ENCODE measurements around the gene RNPEPL1.
A peak's percentile ranks its signal among the peaks of the same experiment; 100 is the strongest.
"Not testable (repeated sequence)": the region's sequence is repeated elsewhere in the genome, so short reads cannot be mapped to it uniquely, and the experiment has no call there.

RNPEPL1 gene

GRCh38 chr2:240559286-240559685, 9.0 kb upstream of the RNPEPL1 start:
- H3K4me1 ChIP-seq (ENCODE audit: control insufficient read depth, insufficient read depth, low read length): peaks cover 14% of the 10 kb centered on the region; the same call in 1 of the 2 replicates
- no peak overlapping the region for H3K27ac ChIP-seq (ENCODE audit: low read depth, low read length)
- H3K9ac ChIP-seq (ENCODE audit: low read depth, low read length): no peak overlapping the region
- no peaks in the 10 kb centered on the region for H3K36me3 ChIP-seq (ENCODE audit: control insufficient read depth, insufficient read depth, low read length)
- H3K9me3 ChIP-seq (ENCODE audit: control insufficient read depth, insufficient read depth, low read length): no peaks in the 10 kb centered on the region
- H3K27me3 ChIP-seq (ENCODE audit: control insufficient read depth, insufficient read depth, low read length): peaks cover 26% of the 10 kb centered on the region
- H3K4me3 ChIP-seq (ENCODE audit: low read depth, low read length): no peak overlapping the region

DNA sequence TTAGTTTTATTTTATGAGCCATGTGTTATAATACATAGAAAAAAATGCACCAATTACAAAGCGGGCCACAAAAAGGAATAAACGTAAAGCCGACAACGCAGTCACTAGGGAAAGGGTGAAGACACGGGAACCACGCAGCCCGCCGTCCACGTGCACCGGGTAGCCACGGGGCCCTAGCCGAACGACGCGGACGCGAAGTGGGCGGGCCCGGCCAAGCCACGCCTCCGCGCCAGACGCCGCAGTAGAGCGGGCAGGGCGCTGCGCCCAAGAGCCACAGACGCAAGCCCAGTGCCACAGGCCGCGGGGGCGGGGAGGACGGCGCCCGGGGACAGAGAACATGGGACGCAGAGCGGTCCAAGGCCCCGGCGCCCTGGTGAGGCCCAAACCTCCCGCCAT, 8.2 kb upstream of the RNPEPL1 start, which contains the start of gene DUSP28:
DUSP28 (plus strand) TSS at position 274 of the 396 bp plus-strand sequence. CDS start 328 bp downstream, outside the sequence.
- H3K9ac ChIP-seq (ENCODE audit: low read depth, low read length): peak within 1 kb of the TSS; percentile 80
- peaks cover 14% of the 10 kb centered on the region; the same call in 1 of the 2 replicates for H3K4me1 ChIP-seq (ENCODE audit: control insufficient read depth, insufficient read depth, low read length)
- H3K27me3 ChIP-seq (ENCODE audit: control insufficient read depth, insufficient read depth, low read length): peaks cover 26% of the 10 kb centered on the region
- peak within 1 kb of the TSS; percentile 81 for H3K4me3 ChIP-seq (ENCODE audit: low read depth, low read length)
- no peaks in the 10 kb centered on the region for H3K9me3 ChIP-seq (ENCODE audit: control insufficient read depth, insufficient read depth, low read length)
- H3K27ac ChIP-seq (ENCODE audit: low read depth, low read length): peak within 1 kb of the TSS; percentile 84
- no peaks in the 10 kb centered on the region for H3K36me3 ChIP-seq (ENCODE audit: control insufficient read depth, insufficient read depth, low read length)

GRCh38 chr2:240560480-240561324, 7.6 kb upstream of the RNPEPL1 start:
- Histone ChIP-seq H3K4me1 (ENCODE audit: control insufficient read depth, insufficient read depth, low read length) (peaks cover 14% of the 10 kb centered on the region; the same call in 1 of the 2 replicates), H3K36me3 (ENCODE audit: control insufficient read depth, insufficient read depth, low read length) (no peaks in the 10 kb centered on the region), H3K27ac (ENCODE audit: low read depth, low read length) (peak overlapping the region; percentile 84), H3K27me3 (ENCODE audit: control insufficient read depth, insufficient read depth, low read length) (peaks cover 26% of the 10 kb centered on the region), H3K9ac (ENCODE audit: low read depth, low read length) (peak overlapping the region; percentile 80), H3K4me3 (ENCODE audit: low read depth, low read length) (peak overlapping the region; percentile 81), H3K9me3 (ENCODE audit: control insufficient read depth, insufficient read depth, low read length) (no peaks in the 10 kb centered on the region)

DNA sequence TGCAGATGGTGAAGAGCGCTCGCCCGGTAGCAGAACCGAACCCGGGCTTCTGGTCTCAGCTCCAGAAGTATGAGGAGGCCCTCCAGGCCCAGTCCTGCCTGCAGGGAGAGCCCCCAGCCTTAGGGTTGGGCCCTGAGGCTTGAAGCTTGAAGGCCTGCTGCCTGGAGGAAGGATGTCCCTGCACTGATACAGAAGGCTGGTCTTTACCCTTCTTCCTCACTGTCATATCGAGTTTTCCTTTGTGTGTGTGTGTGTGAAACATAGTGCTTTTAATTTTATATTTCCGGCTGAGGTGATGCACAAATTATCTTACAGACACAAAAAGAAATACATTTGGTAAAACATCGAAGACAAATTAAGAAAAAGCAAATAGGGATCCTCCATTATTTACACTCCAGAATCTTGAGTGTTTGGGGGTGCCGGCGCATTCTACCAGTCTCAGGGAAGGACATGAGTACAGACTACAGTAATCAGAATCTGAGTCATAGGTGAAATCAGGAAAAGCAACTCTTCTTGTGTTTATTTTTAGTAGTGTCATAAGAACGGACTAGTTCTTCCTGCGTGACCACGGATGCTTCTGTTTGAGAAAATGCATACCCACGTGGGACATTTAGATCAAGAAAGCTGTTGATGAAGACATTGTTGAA, 6.8 kb upstream of the RNPEPL1 start:
- H3K4me1 ChIP-seq (ENCODE audit: control insufficient read depth, insufficient read depth, low read length): peaks cover 20% of the 10 kb centered on the region
- peak overlapping the region; percentile 81 for H3K4me3 ChIP-seq (ENCODE audit: low read depth, low read length)
- H3K9ac ChIP-seq (ENCODE audit: low read depth, low read length): peak overlapping the region; percentile 26; the same call in 1 of the 2 replicates
- no peaks in the 10 kb centered on the region for H3K36me3 ChIP-seq (ENCODE audit: control insufficient read depth, insufficient read depth, low read length)
- peak overlapping the region; percentile 26 for H3K27ac ChIP-seq (ENCODE audit: low read depth, low read length)
- H3K27me3 ChIP-seq (ENCODE audit: control insufficient read depth, insufficient read depth, low read length): peaks cover 26% of the 10 kb centered on the region
- H3K9me3 ChIP-seq (ENCODE audit: control insufficient read depth, insufficient read depth, low read length): no peaks in the 10 kb centered on the region

- H3K27ac ChIP-seq (ENCODE audit: low read depth, low read length); H3K4me3 ChIP-seq (ENCODE audit: low read depth, low read length); H3K9me3 ChIP-seq (ENCODE audit: control insufficient read depth, insufficient read depth, low read length); H3K36me3 ChIP-seq (ENCODE audit: control insufficient read depth, insufficient read depth, low read length); H3K9ac ChIP-seq (ENCODE audit: low read depth, low read length): not testable (repeated sequence)
- H3K27me3 ChIP-seq (ENCODE audit: control insufficient read depth, insufficient read depth, low read length): peaks cover 35% of the 10 kb centered on the region
- peaks cover 17% of the 10 kb centered on the region for H3K4me1 ChIP-seq (ENCODE audit: control insufficient read depth, insufficient read depth, low read length)
Observed at GRCh38 chr2:240563231-240563630, 5.1 kb upstream of the RNPEPL1 start.

GRCh38 chr2:240563951-240564560, 4.2 kb upstream of the RNPEPL1 start:
- Histone ChIP-seq H3K4me1 (ENCODE audit: control insufficient read depth, insufficient read depth, low read length) (peaks cover 15% of the 10 kb centered on the region), H3K9me3 (ENCODE audit: control insufficient read depth, insufficient read depth, low read length) (no peaks in the 10 kb centered on the region), H3K27ac (ENCODE audit: low read depth, low read length) (no peak overlapping the region), H3K27me3 (ENCODE audit: control insufficient read depth, insufficient read depth, low read length) (peaks cover 30% of the 10 kb centered on the region), H3K36me3 (ENCODE audit: control insufficient read depth, insufficient read depth, low read length) (no peaks in the 10 kb centered on the region), H3K9ac (ENCODE audit: low read depth, low read length) (no peak overlapping the region), H3K4me3 (ENCODE audit: low read depth, low read length) (no peak overlapping the region)

DNA sequence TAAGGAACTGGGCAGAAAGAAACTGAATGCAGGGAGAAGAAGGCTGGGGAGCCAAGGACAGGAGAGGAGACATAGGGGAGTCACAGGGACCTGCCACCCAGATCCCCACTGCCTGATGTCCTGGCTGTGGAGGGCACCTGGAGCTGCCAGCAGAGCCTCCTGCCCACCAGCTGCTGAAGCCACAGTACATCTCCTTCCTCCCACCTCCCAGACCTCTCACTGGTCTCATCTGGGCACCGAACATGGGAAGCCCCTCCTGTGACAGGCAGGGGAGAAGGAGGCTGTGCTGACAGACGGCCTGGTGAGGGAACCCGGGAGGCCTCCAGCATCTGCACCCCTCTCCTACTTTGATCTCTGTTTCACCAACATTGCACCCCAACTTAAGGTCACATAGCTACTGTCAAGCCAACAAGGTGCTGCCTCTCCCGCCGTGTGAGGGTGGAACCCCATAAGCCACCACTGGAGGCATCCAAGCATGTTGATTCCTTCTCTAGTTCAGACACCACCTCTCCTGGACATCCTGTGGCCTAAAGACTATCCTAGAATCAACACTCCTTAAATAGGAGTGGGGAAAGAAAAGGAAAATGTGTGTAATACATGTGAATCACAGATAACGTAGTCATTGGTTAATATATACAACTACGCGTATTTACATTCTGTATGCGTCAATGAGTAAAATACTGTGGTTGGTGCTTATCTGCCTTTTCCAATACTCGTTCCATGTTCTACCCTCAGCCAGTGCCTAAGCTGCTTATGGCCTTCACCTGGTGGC, 3.5 kb upstream of the RNPEPL1 start:
- Histone ChIP-seq H3K9me3 (ENCODE audit: control insufficient read depth, insufficient read depth, low read length) (no peaks in the 10 kb centered on the region), H3K27me3 (ENCODE audit: control insufficient read depth, insufficient read depth, low read length) (peaks cover 30% of the 10 kb centered on the region), H3K36me3 (ENCODE audit: control insufficient read depth, insufficient read depth, low read length) (no peaks in the 10 kb centered on the region), H3K9ac (ENCODE audit: low read depth, low read length) (no peak overlapping the region), H3K4me3 (ENCODE audit: low read depth, low read length) (no peak overlapping the region), H3K4me1 (ENCODE audit: control insufficient read depth, insufficient read depth, low read length) (peaks cover 14% of the 10 kb centered on the region), H3K27ac (ENCODE audit: low read depth, low read length) (no peak overlapping the region)

DNA sequence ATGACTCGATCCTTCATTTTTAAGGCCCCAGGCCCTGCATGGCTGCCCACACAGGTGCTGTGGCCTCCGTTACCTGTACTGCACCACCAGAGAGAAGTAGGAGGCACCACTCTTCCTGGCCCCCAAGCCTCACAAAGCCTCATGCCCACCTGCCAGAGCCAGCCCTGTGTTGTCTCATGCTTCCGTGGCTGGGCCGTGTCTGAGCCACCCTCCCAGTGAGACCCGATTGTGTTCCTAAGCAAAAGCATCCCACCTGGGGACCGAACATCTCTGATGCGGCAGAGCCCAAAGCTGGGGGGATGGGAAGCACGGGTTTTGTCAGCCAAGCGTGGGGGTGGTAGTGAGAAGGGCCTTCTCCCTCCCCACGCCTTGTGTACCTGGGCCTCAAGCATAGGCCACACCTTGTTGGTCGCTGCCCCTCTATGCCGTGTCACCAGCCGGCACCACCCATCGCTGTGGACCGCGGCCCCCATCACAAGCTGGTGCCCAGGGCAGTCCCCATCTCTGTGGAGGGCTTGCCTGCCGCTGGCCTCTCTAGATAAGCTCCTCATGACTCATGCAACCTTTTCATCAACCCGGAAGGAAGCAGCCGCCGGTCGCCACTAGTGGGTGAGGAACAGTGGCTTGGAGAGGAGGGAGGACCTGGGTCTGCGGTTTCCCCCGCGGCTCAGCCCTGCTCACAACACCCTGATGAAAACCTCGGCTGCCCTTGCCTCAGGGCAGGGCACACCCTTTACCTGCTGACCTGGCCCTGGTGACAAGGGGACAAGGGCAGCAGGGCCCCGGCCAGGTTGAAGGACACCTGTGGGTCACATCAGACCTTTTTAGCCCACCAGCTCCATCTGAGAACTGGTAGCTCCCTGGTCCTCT, 2.7 kb upstream of the RNPEPL1 start:
- Histone ChIP-seq H3K9me3 (ENCODE audit: control insufficient read depth, insufficient read depth, low read length) (no peaks in the 10 kb centered on the region), H3K27me3 (ENCODE audit: control insufficient read depth, insufficient read depth, low read length) (peaks cover 31% of the 10 kb centered on the region), H3K36me3 (ENCODE audit: control insufficient read depth, insufficient read depth, low read length) (no peaks in the 10 kb centered on the region), H3K4me1 (ENCODE audit: control insufficient read depth, insufficient read depth, low read length) (peaks cover 10% of the 10 kb centered on the region), H3K4me3 (ENCODE audit: low read depth, low read length) (no peak overlapping the region), H3K9ac (ENCODE audit: low read depth, low read length) (no peak overlapping the region), H3K27ac (ENCODE audit: low read depth, low read length) (no peak overlapping the region)

DNA sequence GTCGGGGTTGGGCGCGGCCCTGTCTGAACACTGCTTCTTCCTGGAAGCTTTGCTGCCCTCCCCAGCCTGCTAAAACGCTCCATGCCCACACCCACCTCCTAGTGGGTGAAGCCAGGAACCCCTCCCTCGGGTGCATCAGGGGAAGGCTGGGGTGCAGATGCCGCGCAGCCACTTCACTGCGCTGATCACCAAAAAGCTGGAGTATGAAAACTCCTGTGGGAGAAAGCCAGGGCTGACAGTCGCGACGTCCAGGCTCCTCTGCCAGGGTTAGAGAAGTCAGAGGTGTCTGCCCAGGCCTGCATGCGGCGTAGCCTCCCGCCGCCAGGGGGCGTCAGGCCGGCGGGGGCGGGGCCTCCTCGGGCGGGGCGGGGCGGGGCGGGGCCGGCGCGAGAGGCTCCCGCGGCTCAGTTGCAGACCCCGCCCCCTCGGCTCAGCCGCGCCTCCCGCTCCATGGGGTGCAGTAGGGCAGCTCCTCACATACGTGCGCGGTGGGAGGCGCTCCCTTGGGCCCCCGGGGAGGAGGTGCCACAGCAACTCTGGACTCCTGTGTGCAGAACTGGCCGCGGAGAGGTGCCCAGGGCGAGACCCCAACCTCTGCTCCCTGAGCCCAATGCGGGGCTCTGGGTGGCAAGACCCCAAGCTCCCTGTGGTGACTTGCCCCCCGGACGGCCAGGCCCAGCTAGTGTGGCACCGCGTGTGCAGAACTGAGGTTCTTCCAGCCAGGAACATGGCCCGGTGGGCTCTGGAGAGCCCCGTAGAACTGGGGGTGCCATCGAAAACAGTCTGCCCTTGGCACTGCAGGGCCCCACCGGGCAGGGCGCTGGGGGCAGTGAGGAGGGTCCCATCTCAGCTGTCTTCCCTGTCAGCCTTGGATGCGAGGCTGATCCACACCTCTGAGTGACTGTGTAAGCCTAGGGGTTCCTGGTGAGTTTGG, 1.8 kb upstream of the RNPEPL1 start:
- Histone ChIP-seq H3K27me3 (ENCODE audit: control insufficient read depth, insufficient read depth, low read length) (peaks cover 31% of the 10 kb centered on the region), H3K36me3 (ENCODE audit: control insufficient read depth, insufficient read depth, low read length) (no peaks in the 10 kb centered on the region), H3K9me3 (ENCODE audit: control insufficient read depth, insufficient read depth, low read length) (no peaks in the 10 kb centered on the region), H3K4me1 (ENCODE audit: control insufficient read depth, insufficient read depth, low read length) (peaks cover 9% of the 10 kb centered on the region), H3K27ac (ENCODE audit: low read depth, low read length) (no peak overlapping the region), H3K9ac (ENCODE audit: low read depth, low read length) (no peak overlapping the region), H3K4me3 (ENCODE audit: low read depth, low read length) (peak overlapping the region; percentile 23; the same call in 1 of the 2 replicates)

Data from HUES48 (cell line).